Measurements from ENCODE around the gene TBC1D10A. TPM values are rescaled to one million over a fixed set of nuclear protein-coding genes. Genes with fewer than 3 reads are reported as not detected.

The TBC1D10A gene
- total RNA-seq, 1 donor from 2014 or later: 5.7 TPM

DNA sequence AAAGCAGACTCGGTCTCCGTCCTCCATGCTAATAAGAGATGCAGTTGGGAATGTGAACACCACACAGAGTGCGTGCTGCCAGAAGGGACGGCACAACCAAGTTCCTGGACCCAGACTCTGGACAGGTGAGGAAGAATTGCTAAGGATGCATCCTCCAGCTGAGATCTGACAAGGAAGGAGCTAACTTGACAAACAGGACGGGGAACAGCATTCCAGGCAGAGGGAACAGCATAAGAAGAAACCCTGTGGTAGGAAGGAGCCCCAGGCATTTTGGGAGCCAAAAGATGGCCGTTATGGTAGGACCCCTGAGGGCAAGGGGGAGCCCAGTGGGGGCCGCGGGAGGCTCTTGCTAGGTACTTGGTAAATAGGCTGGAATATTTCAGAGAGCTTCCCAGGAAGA lies 66.1 kb downstream of the TBC1D10A start:
- intact Hi-C loops (cut with DNase I): no loop called here
- no peak for DNase-seq (ENCODE audit: low spot score)

GRCh38 chr22:30260276-30260675 lies 66.5 kb downstream of the TBC1D10A start:
- DNase-seq (ENCODE audit: low spot score): no peak
- intact Hi-C loops (cut with DNase I): no loop called here

GRCh38 chr22:30254314-30254713 lies 72.4 kb downstream of the TBC1D10A start:
- intact Hi-C loops (cut with DNase I): loop anchor here (5.0 kb wide), 1 partner anchor 47 kb away; no protein-coding TSS in a partner anchor
- DNase-seq (ENCODE audit: low spot score): no peak

GRCh38 chr22:30253205-30253852 lies 73.4 kb downstream of the TBC1D10A start:
- no peak for DNase-seq (ENCODE audit: low spot score)
- intact Hi-C loops (cut with DNase I): loop anchor here (5.0 kb wide), 1 partner anchor 46 kb away; no protein-coding TSS in a partner anchor

DNA sequence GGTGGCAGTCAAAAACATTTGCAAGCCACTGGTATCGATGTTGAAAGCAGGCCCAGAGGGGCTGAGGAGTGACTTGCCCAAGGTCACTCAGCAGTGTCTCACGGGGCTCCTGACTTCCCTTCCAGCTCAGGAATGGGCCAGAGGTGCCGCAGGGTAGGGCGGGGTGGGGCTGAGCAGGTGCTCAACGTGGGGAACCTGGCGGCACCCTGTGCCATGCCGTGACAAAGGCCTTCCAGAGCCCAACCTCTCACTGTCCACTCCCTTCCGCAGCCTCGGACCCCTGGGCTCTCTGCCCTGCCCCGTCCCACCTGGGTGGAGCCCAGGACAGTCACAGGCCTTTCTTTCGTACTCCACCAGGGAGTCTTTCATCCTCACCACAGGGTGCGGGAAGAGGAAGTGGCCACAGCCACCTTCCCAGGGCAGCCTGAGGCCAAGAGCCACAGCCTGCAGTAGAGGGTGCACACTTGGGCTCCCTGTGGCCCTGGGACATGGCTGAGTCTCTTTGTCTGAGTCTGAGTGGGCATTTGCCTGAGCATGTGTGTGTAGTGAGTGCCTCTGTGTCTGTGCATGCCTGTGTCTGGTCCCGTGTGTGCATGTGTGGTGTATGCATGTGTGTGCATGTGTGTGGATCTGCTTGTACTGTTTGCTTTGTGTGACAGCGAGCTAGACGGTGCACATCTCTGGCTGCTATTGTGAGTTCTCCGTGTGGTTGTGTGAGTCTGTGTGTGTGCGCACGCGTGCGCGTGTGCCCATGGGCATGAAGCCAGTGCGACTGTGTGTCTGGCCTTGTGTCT lies 74.1 kb downstream of the TBC1D10A start:
- no peak for DNase-seq (ENCODE audit: low spot score)
- intact Hi-C loops (cut with DNase I): loop anchor here (5.0 kb wide), 1 partner anchor 45 kb away; no protein-coding TSS in a partner anchor

- intact Hi-C loops (cut with DNase I): loop anchor here (5.0 kb wide), 1 partner anchor 44 kb away; no protein-coding TSS in a partner anchor
- no peak for DNase-seq (ENCODE audit: low spot score)
Measured at GRCh38 chr22:30251711-30252110, 75.0 kb downstream of the TBC1D10A start.

DNA sequence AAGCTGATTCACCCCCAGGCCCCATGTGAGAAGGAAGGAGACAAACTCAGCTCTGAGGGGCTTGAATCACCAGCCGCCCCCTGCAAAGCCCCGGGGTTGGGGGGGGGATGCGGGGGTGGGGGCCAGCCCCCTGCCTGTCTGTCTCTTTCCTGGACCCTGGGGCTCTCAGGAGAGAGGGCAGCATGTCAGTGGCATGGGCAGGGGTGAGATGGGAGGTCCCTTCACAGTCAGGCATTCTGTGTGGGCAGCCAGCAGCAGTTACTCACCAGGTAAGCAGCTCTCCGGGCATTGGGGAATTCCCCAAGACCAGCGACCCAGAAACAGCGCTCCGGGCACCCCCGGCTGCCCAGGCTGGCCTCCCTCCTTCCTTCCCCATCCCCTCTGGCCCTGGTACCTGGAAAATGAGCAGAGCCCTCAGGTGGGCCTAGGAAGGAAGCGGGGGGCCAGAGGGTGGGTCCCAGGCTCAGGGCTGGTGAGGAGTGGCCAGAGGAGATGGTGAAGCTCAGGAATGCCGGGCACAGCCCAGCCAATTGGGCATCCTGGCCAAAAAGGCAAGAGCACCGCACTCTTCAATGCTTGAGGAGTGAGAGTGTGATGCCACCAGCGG lies 76.0 kb downstream of the TBC1D10A start:
- no peak for DNase-seq (ENCODE audit: low spot score)
- intact Hi-C loops (cut with DNase I): loop anchor here (5.0 kb wide), 1 partner anchor 43 kb away; no protein-coding TSS in a partner anchor

- intact Hi-C loops (cut with DNase I): loop anchor here (5.0 kb wide), 1 partner anchor 43 kb away; no protein-coding TSS in a partner anchor
- no peak for DNase-seq (ENCODE audit: low spot score)
Measured at GRCh38 chr22:30250039-30250565, 76.6 kb downstream of the TBC1D10A start.

- intact Hi-C loops (cut with DNase I): loop anchor here (5.0 kb wide), 1 partner anchor 42 kb away; no protein-coding TSS in a partner anchor
- DNase-seq (ENCODE audit: low spot score): no peak
Measured at GRCh38 chr22:30249049-30250038, 77.4 kb downstream of the TBC1D10A start.

DNA sequence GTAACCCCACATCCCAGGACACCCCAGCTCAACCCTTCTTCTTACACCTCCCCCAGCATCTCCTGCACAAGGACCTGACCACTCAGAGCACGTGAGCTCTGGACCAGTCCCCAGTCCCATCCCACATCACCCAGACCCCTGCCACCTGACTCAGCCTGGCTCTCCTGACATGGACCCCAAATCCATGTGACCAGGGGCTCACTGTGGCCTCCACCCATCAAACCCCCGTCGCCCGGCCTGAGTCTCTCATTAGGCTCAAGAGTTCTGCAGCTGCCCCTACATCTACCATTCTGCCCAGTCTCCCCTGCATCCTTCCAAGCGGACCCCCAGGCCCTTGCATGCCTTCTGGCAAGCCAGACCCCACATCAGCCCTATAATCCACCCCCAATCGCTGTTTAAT lies 78.3 kb downstream of the TBC1D10A start:
- no peak for DNase-seq (ENCODE audit: low spot score)
- intact Hi-C loops (cut with DNase I): no loop called here

DNA sequence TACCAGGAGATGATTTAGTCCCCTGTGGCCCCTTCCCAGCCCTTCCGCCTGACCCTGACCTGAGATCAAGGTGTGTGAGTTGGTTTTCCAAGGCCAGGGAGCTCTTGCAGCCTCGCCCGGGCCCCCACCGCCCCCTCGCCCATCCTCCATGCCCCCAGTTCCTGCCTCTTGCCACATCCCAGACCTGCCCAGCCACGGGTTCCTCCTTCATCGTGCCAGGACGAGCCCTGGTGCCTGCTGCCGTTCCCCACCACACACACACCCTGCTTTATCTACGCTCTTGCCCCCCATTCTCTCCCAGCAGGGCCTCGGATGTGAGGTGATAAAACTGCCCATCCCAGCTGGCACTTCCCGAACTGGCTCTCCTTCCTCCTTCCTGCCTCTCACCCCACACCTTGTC lies 78.8 kb downstream of the TBC1D10A start:
- intact Hi-C loops (cut with DNase I): no loop called here
- no peak for DNase-seq (ENCODE audit: low spot score)

GRCh38 chr22:30247561-30247960 lies 79.2 kb downstream of the TBC1D10A start:
- intact Hi-C loops (cut with DNase I): no loop called here
- no peak for DNase-seq (ENCODE audit: low spot score)

DNA sequence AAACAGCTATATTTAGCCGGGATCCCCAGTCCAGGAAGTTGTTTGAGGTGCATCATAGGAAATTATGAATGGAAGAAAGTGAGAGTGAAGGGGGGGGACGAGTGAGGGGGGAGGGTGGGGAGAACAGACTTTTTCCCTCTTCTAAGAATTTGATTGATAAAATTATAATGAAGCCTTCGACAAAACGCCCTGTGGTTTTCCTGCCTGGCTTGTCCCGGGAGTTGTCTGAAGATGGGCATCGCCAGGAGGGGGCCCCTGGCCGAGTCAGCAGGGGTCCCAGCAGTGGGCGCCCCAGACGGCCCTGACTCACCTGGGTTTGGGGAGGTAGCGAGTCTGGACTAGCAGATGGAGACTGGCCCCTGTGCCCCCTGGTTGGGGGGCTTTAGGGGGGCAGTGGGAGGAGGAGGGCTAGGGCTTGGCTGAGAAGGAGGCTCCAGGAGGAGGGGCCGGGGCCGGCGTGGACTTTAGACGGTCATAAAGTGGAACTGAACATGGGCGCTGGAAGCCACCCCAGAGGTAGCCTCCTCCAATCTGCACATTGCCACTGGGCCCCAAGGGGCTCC lies 79.8 kb downstream of the TBC1D10A start:
- no peak for DNase-seq (ENCODE audit: low spot score)
- intact Hi-C loops (cut with DNase I): no loop called here

GRCh38 chr22:30245985-30246813 lies 80.5 kb downstream of the TBC1D10A start, which contains the start of gene LIF:
Gene LIF, minus strand, starts transcription at chr22:30246759. Its CDS starts 64 bp downstream, at chr22:30246695.
- intact Hi-C loops (cut with DNase I): no loop called here
- DNase-seq (ENCODE audit: low spot score): no peak

GRCh38 chr22:30245181-30245984 lies 81.4 kb downstream of the TBC1D10A start:
- intact Hi-C loops (cut with DNase I): no loop called here
- DNase-seq (ENCODE audit: low spot score): no peak

DNA sequence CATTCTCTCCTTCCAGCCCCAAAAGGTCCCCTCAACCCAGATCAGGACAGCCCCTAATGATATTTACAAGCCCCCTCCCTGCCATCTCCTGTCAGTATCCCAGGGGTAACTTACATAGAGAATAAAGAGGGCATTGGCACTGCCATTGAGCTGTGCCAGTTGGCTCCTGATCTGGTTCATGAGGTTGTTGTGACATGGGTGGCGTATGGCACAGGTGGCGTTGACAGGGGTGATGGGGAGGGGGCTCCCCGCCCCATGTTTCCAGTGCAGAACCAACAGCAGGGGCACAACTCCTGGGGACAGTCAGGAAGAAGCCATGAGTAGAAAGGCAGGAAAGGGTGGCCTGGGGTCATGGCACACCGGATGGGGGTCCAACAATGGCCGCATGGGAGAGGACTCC lies 82.1 kb downstream of the TBC1D10A start:
- intact Hi-C loops (cut with DNase I): no loop called here
- no peak for DNase-seq (ENCODE audit: low spot score)

- intact Hi-C loops (cut with DNase I): no loop called here
- no peak for DNase-seq (ENCODE audit: low spot score)
Measured at GRCh38 chr22:30244066-30244465, 82.7 kb downstream of the TBC1D10A start.
